Activated CD8-positive, alpha-beta T cell treated with anti-CD3 and anti-CD28 coated beads for 36 hours (primary cell): ENCODE data around the gene COL5A2. TPM values are rescaled to one million over a fixed set of nuclear protein-coding genes. Genes with fewer than 3 reads are reported as not detected.

ENCODE experiments used
- ATAC-seq: fragments of 200-7000 bp; cut with Tn5 transposase; one replicate; pipeline ENCODE4 v1.10.0; 2021; ENCODE audit warnings: mild to moderate bottlenecking, moderate library complexity
- CTCF ChIA-PET: fragments of 350-600 bp; sonication (Branson Sonifier 250); formaldehyde crosslinking; loops from one replicate; lab custom pipeline; 2021; ENCODE audit warnings: antibody characterized with exemption; lab: Charles Lee
- POLR2A ChIA-PET: fragments of 350-600 bp; sonication (Branson Sonifier 250); formaldehyde crosslinking; loops from one replicate; lab custom pipeline; 2021; ENCODE audit warnings: antibody characterized with exemption; lab: Charles Lee
- DNase-seq: peaks from one replicate; pipeline ENCODE4 v3.0.0-alpha.2; 2020
- H3K27ac Mint-ChIP-seq: one replicate; pipeline ENCODE4 v1.8.0; 2021; ENCODE audit warnings: mild to moderate bottlenecking, mixed read lengths
- H3K27me3 Mint-ChIP-seq: one replicate; pipeline ENCODE4 v1.8.0; 2021; ENCODE audit warnings: mixed read lengths
- H3K36me3 Mint-ChIP-seq: one replicate; pipeline ENCODE4 v1.8.0; 2021; ENCODE audit warnings: low read depth, mixed read lengths
- H3K4me1 Mint-ChIP-seq: one replicate; pipeline ENCODE4 v1.8.0; 2021; ENCODE audit warnings: low read depth, mixed read lengths
- H3K4me3 Mint-ChIP-seq: one replicate; pipeline ENCODE4 v1.8.0; 2021; ENCODE audit warnings: mild to moderate bottlenecking, moderate library complexity, mixed read lengths
- H3K9me3 Mint-ChIP-seq: one replicate; pipeline ENCODE4 v1.8.0; 2021; ENCODE audit warnings: mixed read lengths
- intact Hi-C: fragments of 100-400 bp; cut with micrococcal nuclease; formaldehyde crosslinking; loops from one replicate; pipeline ENCODE4 v1.10.0; 2022
- total RNA-seq, 2 experiments: library from RNA; stranded (reverse); gene quantifications; one replicate each; pipeline ENCODE4 v1.2.3, GENCODE V29; 2021
- TF ChIP-seq, protein P1 (sequence below): fragments of 200-600 bp; IDR thresholded peaks from one replicate; pipeline ENCODE4 v1.8.0; 2022; ENCODE audit warnings: antibody characterized with exemption, mild to moderate bottlenecking

COL5A2 gene
- total RNA-seq, 2 experiments from 2014 or later: 2.3 to 3.3 TPM

GRCh38 chr2:189018631-189019030 lies 160.9 kb downstream of the COL5A2 start:
- peaks cover 6% of the 10 kb centered on the region for H3K27me3 Mint-ChIP-seq
- CTCF ChIA-PET: no interaction called here
- H3K9me3 Mint-ChIP-seq: no peaks in the 10 kb centered on the region
- POLR2A ChIA-PET: no interaction called here
- H3K4me3 Mint-ChIP-seq: no peak overlapping the region
- H3K27ac Mint-ChIP-seq: no peak overlapping the region
- no peaks in the 10 kb centered on the region for H3K36me3 Mint-ChIP-seq
- TF ChIP-seq, protein P1, sequence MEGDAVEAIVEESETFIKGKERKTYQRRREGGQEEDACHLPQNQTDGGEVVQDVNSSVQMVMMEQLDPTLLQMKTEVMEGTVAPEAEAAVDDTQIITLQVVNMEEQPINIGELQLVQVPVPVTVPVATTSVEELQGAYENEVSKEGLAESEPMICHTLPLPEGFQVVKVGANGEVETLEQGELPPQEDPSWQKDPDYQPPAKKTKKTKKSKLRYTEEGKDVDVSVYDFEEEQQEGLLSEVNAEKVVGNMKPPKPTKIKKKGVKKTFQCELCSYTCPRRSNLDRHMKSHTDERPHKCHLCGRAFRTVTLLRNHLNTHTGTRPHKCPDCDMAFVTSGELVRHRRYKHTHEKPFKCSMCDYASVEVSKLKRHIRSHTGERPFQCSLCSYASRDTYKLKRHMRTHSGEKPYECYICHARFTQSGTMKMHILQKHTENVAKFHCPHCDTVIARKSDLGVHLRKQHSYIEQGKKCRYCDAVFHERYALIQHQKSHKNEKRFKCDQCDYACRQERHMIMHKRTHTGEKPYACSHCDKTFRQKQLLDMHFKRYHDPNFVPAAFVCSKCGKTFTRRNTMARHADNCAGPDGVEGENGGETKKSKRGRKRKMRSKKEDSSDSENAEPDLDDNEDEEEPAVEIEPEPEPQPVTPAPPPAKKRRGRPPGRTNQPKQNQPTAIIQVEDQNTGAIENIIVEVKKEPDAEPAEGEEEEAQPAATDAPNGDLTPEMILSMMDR: no peak
- no peak for DNase-seq
- intact Hi-C loops: no loop called here
- ATAC-seq: no peak
- H3K4me1 Mint-ChIP-seq: no peaks in the 10 kb centered on the region

- ATAC-seq (no peak), DNase-seq (no peak)
- TF ChIP-seq, protein P1: no peak
- CTCF ChIA-PET: no interaction called here
- intact Hi-C loops: no loop called here
- no peaks in the 10 kb centered on the region for H3K36me3 Mint-ChIP-seq
- H3K27ac Mint-ChIP-seq: no peak overlapping the region
- H3K4me3 Mint-ChIP-seq: no peak overlapping the region
- no peaks in the 10 kb centered on the region for H3K9me3 Mint-ChIP-seq
- POLR2A ChIA-PET: no interaction called here
- peaks cover 8% of the 10 kb centered on the region for H3K27me3 Mint-ChIP-seq
- no peaks in the 10 kb centered on the region for H3K4me1 Mint-ChIP-seq
Observed at GRCh38 chr2:189016311-189016861, 163.2 kb downstream of the COL5A2 start.

DNA sequence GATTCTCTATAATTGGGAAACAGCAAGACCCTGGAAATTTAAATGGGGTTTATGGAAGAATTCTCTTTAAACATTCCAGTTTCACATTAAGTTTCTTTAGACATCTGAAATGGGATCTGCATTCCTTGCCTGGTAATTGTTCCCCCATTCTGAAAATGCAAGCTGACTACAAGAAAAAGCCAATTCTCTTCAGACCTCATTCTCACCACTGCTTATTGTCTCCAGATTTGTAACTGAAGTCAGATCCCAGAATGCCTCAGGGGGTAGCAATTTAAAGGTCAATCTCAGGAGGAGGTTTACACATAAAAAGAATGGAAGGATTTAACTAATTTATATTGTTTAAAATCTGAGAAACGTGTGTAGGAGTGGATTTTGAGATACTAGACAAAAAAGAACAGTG lies 164.2 kb downstream of the COL5A2 start:
- H3K27me3 Mint-ChIP-seq: peaks cover 8% of the 10 kb centered on the region
- ChIA-PET CTCF (interaction anchor here (1.3 kb wide), 1 partner anchor 32 kb away, joined by 4 read pairs; no protein-coding TSS in a partner anchor), POLR2A (interaction anchor here (0.5 kb wide), 1 partner anchor 385 kb away, joined by 3 read pairs; no protein-coding TSS in a partner anchor)
- no peak overlapping the region for H3K27ac Mint-ChIP-seq
- H3K36me3 Mint-ChIP-seq: no peaks in the 10 kb centered on the region
- TF ChIP-seq, protein P1: no peak
- no peak for ATAC-seq
- H3K4me1 Mint-ChIP-seq: no peaks in the 10 kb centered on the region
- no peak for DNase-seq
- intact Hi-C loops: no loop called here
- no peaks in the 10 kb centered on the region for H3K9me3 Mint-ChIP-seq
- no peak overlapping the region for H3K4me3 Mint-ChIP-seq

GRCh38 chr2:189014449-189015138 lies 165.0 kb downstream of the COL5A2 start:
- no peak for ATAC-seq
- POLR2A ChIA-PET: interaction anchor here (0.5 kb wide), 1 partner anchor 384 kb away, joined by 3 read pairs; no protein-coding TSS in a partner anchor
- CTCF ChIA-PET: interaction anchor here (1.3 kb wide), 1 partner anchor 31 kb away, joined by 4 read pairs; no protein-coding TSS in a partner anchor

More at GRCh38 chr2:189014449-189015138, 165.0 kb downstream of the COL5A2 start:
- intact Hi-C loops: no loop called here
- no peak overlapping the region for H3K27ac Mint-ChIP-seq
- no peaks in the 10 kb centered on the region for H3K9me3 Mint-ChIP-seq
- no peak for DNase-seq
- no peak overlapping the region for H3K4me3 Mint-ChIP-seq
- H3K27me3 Mint-ChIP-seq: peaks cover 8% of the 10 kb centered on the region
- TF ChIP-seq, protein P1: no peak
- H3K36me3 Mint-ChIP-seq: no peaks in the 10 kb centered on the region
- no peaks in the 10 kb centered on the region for H3K4me1 Mint-ChIP-seq
